Trophoblast cell (in vitro differentiated cells and primary cell): ENCODE measurements around the gene SEC31B.
A peak's percentile ranks its signal among the peaks of the same experiment; 100 is the strongest.

Experiments used
- DNase-seq, 2 donors: peaks; one replicate each; pipeline ENCODE4 v3.0.0-alpha.2; 2016
- H2AFZ ChIP-seq: 2 replicates; pipeline ENCODE4 v1.6.1; 2013; ENCODE audit warnings: low read length, moderate library complexity, mild to moderate bottlenecking; ENCODE audit not compliant: insufficient read depth, poor library complexity
- H2AK5ac ChIP-seq: 2 replicates; pipeline ENCODE4 v1.6.1; 2013; ENCODE audit warnings: mild to moderate bottlenecking, low read length
- H2BK120ac ChIP-seq: 2 replicates; pipeline ENCODE4 v1.6.1; 2013; ENCODE audit warnings: low read length, mild to moderate bottlenecking, moderate library complexity; ENCODE audit not compliant: insufficient read depth, poor library complexity
- H2BK12ac ChIP-seq: 2 replicates; pipeline ENCODE4 v1.6.1; 2013; ENCODE audit warnings: mild to moderate bottlenecking, low read length, moderate library complexity
- H2BK5ac ChIP-seq: 2 replicates; pipeline ENCODE4 v1.6.1; 2013; ENCODE audit warnings: low read length, low read depth, moderate library complexity, mild to moderate bottlenecking; ENCODE audit not compliant: poor library complexity
- H3K14ac ChIP-seq: 2 replicates; pipeline ENCODE4 v1.6.1; 2013; ENCODE audit warnings: mild to moderate bottlenecking, low read length
- H3K18ac ChIP-seq: 2 replicates; pipeline ENCODE4 v1.6.1; 2013; ENCODE audit warnings: mild to moderate bottlenecking, low read length
- H3K23ac ChIP-seq: 2 replicates; pipeline ENCODE4 v1.6.1; 2013; ENCODE audit warnings: low read length
- H3K27ac ChIP-seq: 2 replicates; pipeline ENCODE4 v1.5.1; 2013; ENCODE audit warnings: low read depth, mild to moderate bottlenecking, inconsistent platforms, low read length, moderate library complexity
- H3K27me3 ChIP-seq: 2 replicates; pipeline ENCODE4 v1.6.1; 2013; ENCODE audit warnings: inconsistent platforms, mild to moderate bottlenecking, low read length, moderate library complexity; ENCODE audit not compliant: insufficient read depth
- H3K36me3 ChIP-seq, 2 experiments: 1 replicate in 1 of 2; 2 replicates in 1 of 2; pipeline ENCODE4 v1.6.1; 2013; ENCODE audit warnings: low read length in 2 of 2, mild to moderate bottlenecking in 2 of 2, moderate library complexity in 1 of 2; ENCODE audit not compliant: insufficient read depth in 2 of 2, control insufficient read depth in 1 of 2
- H3K4ac ChIP-seq: 2 replicates; pipeline ENCODE4 v1.6.1; 2013; ENCODE audit warnings: low read depth, mild to moderate bottlenecking, low read length, moderate library complexity
- H3K4me1 ChIP-seq, 2 experiments: 1 replicate in 1 of 2; 2 replicates in 1 of 2; pipeline ENCODE4 v1.6.1; 2013; ENCODE audit warnings: low read length in 2 of 2, mild to moderate bottlenecking in 2 of 2, moderate library complexity in 1 of 2; ENCODE audit not compliant: insufficient read depth in 2 of 2, control insufficient read depth in 1 of 2
- H3K4me2 ChIP-seq: 2 replicates; pipeline ENCODE4 v1.6.1; 2013; ENCODE audit warnings: inconsistent platforms, mild to moderate bottlenecking, low read length, moderate library complexity
- H3K4me3 ChIP-seq: 2 replicates; pipeline ENCODE4 v1.5.1; 2013; ENCODE audit warnings: mild to moderate bottlenecking, low read depth, low read length, inconsistent platforms
- H3K79me1 ChIP-seq: one replicate; pipeline ENCODE4 v1.6.1; 2013; ENCODE audit warnings: low read length
- H3K79me2 ChIP-seq: 2 replicates; pipeline ENCODE4 v1.6.1; 2013; ENCODE audit warnings: low read length, mild to moderate bottlenecking; ENCODE audit not compliant: control insufficient read depth, insufficient read depth, poor library complexity
- H3K9ac ChIP-seq: 2 replicates; pipeline ENCODE4 v1.6.1; 2013; ENCODE audit warnings: mild to moderate bottlenecking, low read length
- H3K9me3 ChIP-seq: 2 replicates; pipeline ENCODE4 v1.6.1; 2013; ENCODE audit warnings: low read depth, mild to moderate bottlenecking, control low read depth, inconsistent platforms, low read length; ENCODE audit not compliant: insufficient read depth
- H4K12ac ChIP-seq: 2 replicates; pipeline ENCODE4 v1.6.1; 2013; ENCODE audit warnings: low read depth, mild to moderate bottlenecking, low read length, moderate library complexity
- H4K8ac ChIP-seq: 2 replicates; pipeline ENCODE4 v1.6.1; 2013; ENCODE audit warnings: low read depth, mild to moderate bottlenecking, low read length, moderate library complexity
- H4K91ac ChIP-seq: one replicate; pipeline ENCODE4 v1.6.1; 2013; ENCODE audit warnings: low read depth, mild to moderate bottlenecking, low read length, moderate library complexity
- WGBS: extraction: QIAGEN DNeasy Blood & Tissue Kit; methylation state at CpG from one replicate; pipeline ENCODE4 v1.1.7; 2013; ENCODE audit warnings: missing lambda C conversion rate; ENCODE audit not compliant: insufficient read length, insufficient coverage; ENCODE audit errors: extremely low coverage; 5-methylcytosine and 5-hydroxymethylcytosine counted together

SEC31B gene

DNA sequence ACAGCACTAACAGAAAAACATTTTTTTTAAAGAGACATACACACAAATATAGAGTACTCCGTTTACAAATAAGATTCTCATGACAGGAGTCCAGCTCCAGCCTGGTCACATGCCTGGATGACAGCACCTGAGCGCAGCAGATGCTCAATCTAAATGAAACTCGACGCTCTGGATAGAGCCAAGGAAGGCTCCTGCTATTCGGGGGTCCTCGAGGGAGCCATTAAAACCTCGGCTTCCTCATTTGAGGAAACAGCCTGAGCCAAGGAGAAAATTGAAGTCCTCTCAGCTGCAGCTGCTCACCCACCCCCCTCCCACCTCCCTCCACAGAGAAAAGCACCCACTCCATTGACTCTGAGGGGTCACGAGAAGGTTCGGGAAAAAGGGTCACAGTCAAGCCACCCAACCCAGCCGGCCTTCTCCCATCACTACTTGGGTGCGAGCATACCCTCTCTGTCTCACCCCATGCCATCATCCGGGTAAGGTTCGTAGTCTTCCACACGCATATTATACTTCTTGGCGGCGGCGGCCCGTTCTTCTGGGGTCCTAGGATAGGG, 9.3 kb upstream of the SEC31B start:
- Histone ChIP-seq H3K27ac (no peak overlapping the region), H2BK120ac (no peak overlapping the region), H4K91ac (peak overlapping the region; percentile 49), H3K9me3 (no peaks in the 10 kb centered on the region), H3K18ac (peak overlapping the region; percentile 85), H2BK12ac (no peak overlapping the region), H4K8ac (peak overlapping the region; percentile 87), H3K9ac (peak overlapping the region; percentile 88), H2AK5ac (no peak overlapping the region), H3K23ac (no peak overlapping the region), H3K14ac (peak overlapping the region; percentile 78), H3K4me2 (peak overlapping the region; percentile 93), H4K12ac (peak overlapping the region; percentile 72), H3K4ac (peak overlapping the region; percentile 89), H2AFZ (peak overlapping the region; percentile 92), H3K4me1 (peaks cover 3 to 9% of the 10 kb centered on the region in 2 experiments), H3K27me3 (no peaks in the 10 kb centered on the region), H3K4me3 (peak overlapping the region; percentile 97), H3K79me2 (peaks cover 7% of the 10 kb centered on the region), H2BK5ac (no peak overlapping the region), H3K79me1 (peaks cover 6% of the 10 kb centered on the region), H3K36me3 (peaks cover 21 to 24% of the 10 kb centered on the region in 2 experiments)
- no CpG with 5 or more reads among the region's 18 CpGs for WGBS
- DNase-seq: no peak

DNA sequence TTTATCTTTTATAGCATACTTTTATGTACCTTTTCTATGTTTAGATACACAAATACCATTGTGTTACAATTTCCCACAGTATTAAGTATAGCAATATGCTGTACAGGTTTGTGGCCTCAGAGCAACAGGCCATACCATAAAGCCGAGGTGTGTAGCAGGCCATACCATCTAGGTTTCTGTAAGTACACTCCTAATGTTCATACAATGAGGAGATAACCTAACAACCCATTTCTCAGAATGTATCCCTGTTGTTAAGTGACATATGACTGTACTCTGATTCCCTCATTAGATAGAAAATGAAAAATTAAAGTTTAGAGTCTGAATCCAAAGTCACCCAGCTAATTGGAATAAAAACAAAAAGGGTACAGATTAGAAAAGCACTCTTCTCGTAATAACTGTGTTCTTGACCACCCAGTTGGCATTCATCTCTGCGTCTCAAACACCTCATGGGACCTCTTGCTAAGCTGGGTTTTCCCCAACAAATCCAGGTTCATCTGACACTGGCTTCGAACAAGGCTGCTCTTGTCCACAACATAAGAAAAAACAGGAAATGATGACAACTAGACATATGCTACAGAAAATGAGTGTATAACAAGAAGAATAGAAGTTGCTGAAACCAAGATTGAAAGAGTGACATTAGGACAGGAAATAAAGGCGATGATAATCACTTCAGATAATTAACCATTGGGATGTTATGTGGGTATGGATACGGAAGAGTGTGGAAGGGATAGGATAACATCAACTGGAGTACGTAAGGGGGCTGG, 8.6 kb upstream of the SEC31B start:
- Histone ChIP-seq H2AK5ac (no peak overlapping the region), H3K9ac (no peak overlapping the region), H2AFZ (no peak overlapping the region), H3K79me2 (peaks cover 7% of the 10 kb centered on the region), H3K27ac (no peak overlapping the region), H3K18ac (no peak overlapping the region), H2BK120ac (no peak overlapping the region), H3K4me1 (peaks cover 3 to 9% of the 10 kb centered on the region in 2 experiments), H3K4me2 (peak overlapping the region; percentile 93), H3K23ac (no peak overlapping the region), H3K14ac (no peak overlapping the region), H3K4me3 (no peak overlapping the region), H3K9me3 (no peaks in the 10 kb centered on the region), H3K79me1 (peaks cover 6% of the 10 kb centered on the region), H2BK5ac (no peak overlapping the region), H4K91ac (no peak overlapping the region), H4K8ac (no peak overlapping the region), H3K27me3 (no peaks in the 10 kb centered on the region), H4K12ac (no peak overlapping the region), H3K4ac (no peak overlapping the region), H2BK12ac (no peak overlapping the region), H3K36me3 (peaks cover 21 to 28% of the 10 kb centered on the region in 2 experiments)
- no peak for DNase-seq
- 100% methylated on average over 1 of the region's 7 CpGs for WGBS

- Histone ChIP-seq H3K4me2 (no peak overlapping the region), H3K23ac (no peak overlapping the region), H3K79me1 (peaks cover 3% of the 10 kb centered on the region), H2BK120ac (no peak overlapping the region), H3K27me3 (peaks cover 2% of the 10 kb centered on the region), H2BK5ac (no peak overlapping the region), H2AFZ (no peak overlapping the region), H3K27ac (no peak overlapping the region), H3K9me3 (no peaks in the 10 kb centered on the region), H4K12ac (no peak overlapping the region), H3K4me3 (no peak overlapping the region), H4K8ac (no peak overlapping the region), H3K4me1 (peaks cover 0 to 10% of the 10 kb centered on the region in 2 experiments), H3K9ac (no peak overlapping the region), H3K79me2 (peaks cover 6% of the 10 kb centered on the region), H3K36me3 (peaks cover 25 to 31% of the 10 kb centered on the region in 2 experiments), H3K14ac (no peak overlapping the region), H2AK5ac (no peak overlapping the region), H3K18ac (no peak overlapping the region), H2BK12ac (no peak overlapping the region), H3K4ac (no peak overlapping the region), H4K91ac (no peak overlapping the region)
- WGBS: no CpG with 5 or more reads among the region's 2 CpGs
- no peak for DNase-seq
Measured at GRCh38 chr10:100524638-100525037, 5.0 kb upstream of the SEC31B start.

DNA sequence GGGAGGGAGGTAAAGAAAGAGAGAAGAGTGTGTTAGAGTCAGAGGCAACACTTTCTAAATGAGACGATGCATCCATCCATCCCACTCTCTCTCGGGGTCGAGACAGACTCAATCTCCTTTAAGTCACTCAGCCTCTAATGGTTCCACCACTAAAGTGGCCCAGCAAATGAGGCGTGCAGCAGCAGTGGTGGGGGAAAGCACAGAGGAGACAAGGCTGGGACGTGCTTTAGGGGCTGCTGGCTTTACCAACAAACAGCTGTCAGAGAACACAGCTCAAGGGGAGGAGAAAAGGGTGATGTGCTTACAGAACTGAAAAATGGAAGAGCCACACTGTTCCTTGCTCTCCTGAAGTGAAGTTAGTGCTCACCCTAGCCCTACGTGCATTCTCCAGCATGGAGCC, 4.5 kb upstream of the SEC31B start:
- H3K23ac ChIP-seq: no peak overlapping the region

More for the DNA sequence above, 4.5 kb upstream of the SEC31B start:
- H2BK12ac ChIP-seq: no peak overlapping the region
- H3K27me3 ChIP-seq: peaks cover 5% of the 10 kb centered on the region
- peaks cover 2% of the 10 kb centered on the region for H3K79me2 ChIP-seq
- no peak overlapping the region for H4K12ac ChIP-seq
- H3K36me3 ChIP-seq: peaks cover 25 to 31% of the 10 kb centered on the region in 2 experiments
- no peak overlapping the region for H3K9ac ChIP-seq
- no peak overlapping the region for H3K4ac ChIP-seq
- peaks cover 3 to 14% of the 10 kb centered on the region in 2 experiments for H3K4me1 ChIP-seq
- H3K18ac ChIP-seq: no peak overlapping the region
- no peaks in the 10 kb centered on the region for H3K79me1 ChIP-seq
- no peak overlapping the region for H2AK5ac ChIP-seq
- H3K9me3 ChIP-seq: no peaks in the 10 kb centered on the region
- H2BK5ac ChIP-seq: no peak overlapping the region
- WGBS: no CpG with 5 or more reads among the region's 6 CpGs
- no peak overlapping the region for H3K27ac ChIP-seq
- H2AFZ ChIP-seq: no peak overlapping the region
- no peak overlapping the region for H3K4me3 ChIP-seq
- no peak overlapping the region for H3K4me2 ChIP-seq
- DNase-seq: no peak
- H3K14ac ChIP-seq: no peak overlapping the region
- H2BK120ac ChIP-seq: no peak overlapping the region
- H4K8ac ChIP-seq: no peak overlapping the region
- H4K91ac ChIP-seq: no peak overlapping the region
